ENCODE results near the gene MASTL.

The MASTL gene

GRCh38 chr10:27225642-27226257, 70.6 kb downstream of the MASTL start:
- no peak for DNase-seq (ENCODE audit: low read depth)

DNA sequence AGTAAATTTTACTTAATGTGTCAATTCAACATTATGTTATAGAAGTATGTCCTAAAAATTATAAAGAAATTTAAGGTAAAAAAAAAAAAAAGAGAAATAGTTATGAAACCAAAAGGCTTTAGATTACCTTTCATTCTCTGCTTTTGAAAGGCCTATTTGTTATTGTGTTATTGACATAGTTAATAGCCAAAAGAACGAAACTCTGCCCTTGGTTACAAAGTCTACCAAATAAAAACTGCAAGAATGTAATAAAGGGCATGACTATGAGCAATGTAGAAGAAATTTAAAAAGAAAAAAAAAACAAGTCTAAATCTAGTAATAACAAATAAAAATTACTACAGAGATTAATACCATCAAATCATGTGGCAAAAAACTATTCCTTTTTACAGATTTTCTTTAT, 74.9 kb downstream of the MASTL start:
- DNase-seq (ENCODE audit: low read depth), result no peak

GRCh38 chr10:27235706-27236105, 80.6 kb downstream of the MASTL start:
- no peak for DNase-seq (ENCODE audit: low read depth)

All from activated T-cell treated with anti-CD3 and anti-CD28 coated beads for 1 hour (primary cell).